Measurements from ENCODE around the gene MAFF.
"Not testable (repeated sequence)": the region's sequence is repeated elsewhere in the genome, so short reads cannot be mapped to it uniquely, and the experiment has no call there.

MAFF gene

GRCh38 chr22:38232196-38232595, 30.4 kb downstream of the MAFF start:
- Histone ChIP-seq H3K27ac (no peak overlapping the region), H3K36me3 (peaks cover 33% of the 10 kb centered on the region), H3K4me3 (ENCODE audit: low read depth, low read length) (no peak overlapping the region), H3K27me3 (ENCODE audit: insufficient read depth, low read depth, severe bottlenecking) (no peaks in the 10 kb centered on the region), H3K9me3 (ENCODE audit: severe bottlenecking) (no peaks in the 10 kb centered on the region)
- no peak for DNase-seq
- TF ChIP-seq CTCF (IDR thresholded peaks at IDR 0.05; ENCODE audit: low read depth, low read length) = no peak

DNA sequence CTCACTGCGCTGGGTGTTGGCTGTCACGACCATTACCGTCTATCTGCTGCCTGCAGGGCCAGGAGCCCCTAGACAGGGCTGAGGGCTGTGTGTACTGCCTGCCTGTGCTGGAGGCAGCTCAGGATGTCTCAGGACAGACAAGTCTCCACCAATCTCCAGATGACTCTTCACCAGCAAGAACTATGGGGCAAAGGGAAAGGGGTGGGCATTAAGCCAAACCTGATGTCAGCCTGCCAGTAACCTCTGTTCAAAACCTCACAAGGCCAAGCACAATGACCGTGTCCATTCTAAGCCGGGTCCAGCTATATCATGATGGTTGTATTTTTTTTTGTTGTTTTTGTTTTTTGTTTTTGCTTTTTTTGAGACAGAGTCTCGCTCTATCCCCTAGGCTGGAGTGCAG, 31.6 kb downstream of the MAFF start:
- H3K36me3 ChIP-seq = peaks cover 29% of the 10 kb centered on the region
- no peak for DNase-seq
- H3K27ac ChIP-seq = no peak overlapping the region
- H3K27me3 ChIP-seq (ENCODE audit: insufficient read depth, low read depth, severe bottlenecking) = no peaks in the 10 kb centered on the region
- no peak overlapping the region for H3K4me3 ChIP-seq (ENCODE audit: low read depth, low read length)
- no peak for TF ChIP-seq CTCF (IDR thresholded peaks at IDR 0.05; ENCODE audit: low read depth, low read length)
- no peaks in the 10 kb centered on the region for H3K9me3 ChIP-seq (ENCODE audit: severe bottlenecking)

- H3K9me3 ChIP-seq (ENCODE audit: severe bottlenecking); DNase-seq; H3K27me3 ChIP-seq (ENCODE audit: insufficient read depth, low read depth, severe bottlenecking); H3K27ac ChIP-seq; H3K4me3 ChIP-seq (ENCODE audit: low read depth, low read length): not testable (repeated sequence)
- peaks cover 25% of the 10 kb centered on the region for H3K36me3 ChIP-seq
These were observed 32.1 kb downstream of the MAFF start for GRCh38 chr22:38233856-38234255.

DNA sequence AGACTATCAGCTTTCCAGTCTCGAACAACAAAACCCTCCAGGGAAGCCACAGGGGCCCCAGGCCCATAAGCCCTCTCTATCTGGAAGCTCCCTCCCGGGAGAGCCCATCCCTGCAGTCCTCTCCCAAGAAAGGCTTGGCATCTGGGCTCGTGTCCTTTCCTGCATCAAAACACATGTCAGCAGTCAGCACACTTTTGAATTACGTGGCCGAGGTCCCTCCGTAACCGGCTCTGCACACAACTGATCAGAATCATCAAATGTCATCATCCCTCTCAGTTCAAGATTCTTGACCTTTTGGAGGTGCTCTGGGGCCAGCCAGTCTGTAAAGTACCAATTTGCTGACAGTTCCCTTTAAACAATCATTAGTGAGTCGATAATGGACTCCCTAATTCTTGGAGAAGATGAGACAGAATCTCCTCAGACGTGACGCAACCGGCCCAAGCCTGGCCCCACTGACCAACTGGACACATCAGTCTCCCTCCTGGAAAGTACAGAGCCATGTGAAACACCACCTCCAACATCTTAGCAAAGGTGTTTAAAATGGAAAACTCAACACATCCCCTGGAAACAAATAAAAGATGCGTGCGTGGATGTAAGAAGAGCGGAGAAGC, 33.6 kb downstream of the MAFF start:
- no peak for TF ChIP-seq CTCF (IDR thresholded peaks at IDR 0.05; ENCODE audit: low read depth, low read length)
- H3K27me3 ChIP-seq (ENCODE audit: insufficient read depth, low read depth, severe bottlenecking) = no peaks in the 10 kb centered on the region

DNA sequence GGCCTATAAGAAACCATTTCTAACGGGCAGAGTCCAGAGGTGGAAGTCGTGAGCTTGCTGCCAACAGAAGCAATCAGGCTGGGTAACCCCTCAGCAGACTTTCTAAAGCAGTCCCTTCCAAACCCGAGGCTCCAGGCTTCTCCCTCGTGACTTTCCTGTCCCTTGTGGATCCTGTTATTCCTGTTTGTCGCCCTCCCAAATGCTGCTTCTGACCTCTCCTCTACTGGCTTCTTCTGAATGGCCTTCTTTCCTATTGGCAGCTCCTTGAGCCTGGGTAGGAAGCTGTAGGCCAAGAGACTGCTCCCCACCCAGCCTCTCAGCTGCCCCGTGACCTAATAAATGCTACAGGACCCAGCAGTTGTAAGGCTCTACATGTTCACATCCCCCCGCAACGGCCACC, 35.0 kb downstream of the MAFF start:
- H3K27ac ChIP-seq = no peak overlapping the region
- H3K27me3 ChIP-seq (ENCODE audit: insufficient read depth, low read depth, severe bottlenecking) = no peaks in the 10 kb centered on the region
- H3K4me3 ChIP-seq (ENCODE audit: low read depth, low read length) = no peak overlapping the region
- H3K9me3 ChIP-seq (ENCODE audit: severe bottlenecking) = no peaks in the 10 kb centered on the region
- no peak for DNase-seq
- peaks cover 6% of the 10 kb centered on the region; the same call in 1 of the 2 replicates for H3K36me3 ChIP-seq
- no peak for TF ChIP-seq CTCF (IDR thresholded peaks at IDR 0.05; ENCODE audit: low read depth, low read length)

More for the DNA sequence above, 33.6 kb downstream of the MAFF start:
- H3K4me3 ChIP-seq (ENCODE audit: low read depth, low read length) = no peak overlapping the region
- no peak overlapping the region for H3K27ac ChIP-seq
- DNase-seq = no peak
- no peaks in the 10 kb centered on the region for H3K9me3 ChIP-seq (ENCODE audit: severe bottlenecking)
- H3K36me3 ChIP-seq = peaks cover 19% of the 10 kb centered on the region

DNA sequence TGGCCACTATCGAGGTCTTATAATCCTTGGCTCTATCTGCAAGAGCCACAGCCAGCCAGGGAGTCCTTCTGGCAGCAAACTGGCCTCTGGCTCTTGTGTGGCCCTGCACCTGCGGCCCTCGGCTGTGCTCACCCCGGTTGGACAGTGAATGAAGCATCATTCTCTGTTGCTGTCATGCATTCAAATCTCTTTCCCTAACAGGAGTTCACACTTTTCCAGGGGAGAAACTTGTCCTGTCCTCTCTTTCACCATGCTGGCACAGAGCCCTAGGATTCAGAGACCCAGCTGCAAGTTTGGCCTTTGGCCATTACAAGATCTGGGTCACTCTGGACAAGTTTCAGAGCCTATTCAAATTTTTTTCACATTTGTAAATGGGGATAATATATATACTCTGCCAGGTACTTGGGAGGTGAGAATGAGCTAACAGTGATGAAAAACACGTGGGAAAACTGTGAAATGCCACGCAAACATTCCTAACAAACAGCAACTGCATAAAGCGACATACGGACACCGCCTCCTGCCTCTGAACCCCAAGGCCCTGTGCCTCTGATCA, 36.8 kb downstream of the MAFF start:
- H3K36me3 ChIP-seq = peaks cover 9% of the 10 kb centered on the region
- no peaks in the 10 kb centered on the region for H3K27me3 ChIP-seq (ENCODE audit: insufficient read depth, low read depth, severe bottlenecking)
- no peaks in the 10 kb centered on the region for H3K9me3 ChIP-seq (ENCODE audit: severe bottlenecking)
- H3K4me3 ChIP-seq (ENCODE audit: low read depth, low read length) = no peak overlapping the region
- no peak for DNase-seq
- TF ChIP-seq CTCF (IDR thresholded peaks at IDR 0.05; ENCODE audit: low read depth, low read length) = no peak
- H3K27ac ChIP-seq = no peak overlapping the region
